ENCODE data around the gene GGCX.
A peak's percentile ranks its signal among the peaks of the same experiment; 100 is the strongest.

Gene GGCX

DNA sequence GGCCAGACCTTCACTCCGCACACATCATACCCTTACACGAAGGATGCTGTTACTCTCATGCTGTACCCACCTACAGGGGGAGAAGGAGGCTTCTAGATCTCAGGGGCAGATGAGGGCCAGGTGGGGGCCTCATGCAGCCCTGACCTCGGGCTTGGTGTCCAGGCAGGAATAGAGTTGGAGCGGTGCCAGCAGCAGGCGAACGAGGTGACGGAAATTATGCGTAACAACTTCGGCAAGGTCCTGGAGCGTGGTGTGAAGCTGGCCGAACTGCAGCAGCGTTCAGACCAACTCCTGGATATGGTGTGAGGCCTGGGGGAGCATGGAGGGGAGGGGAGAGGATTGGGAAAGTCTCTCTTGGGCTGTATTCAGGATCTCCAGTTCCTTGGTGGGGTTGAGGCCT, 30.3 kb upstream of the GGCX start:
- no peak for TF ChIP-seq CTCF (IDR thresholded peaks at IDR 0.05; ENCODE audit: low read depth, low read length)
- DNase-seq (ENCODE audit: extremely low read depth, low read depth): no peak

DNA sequence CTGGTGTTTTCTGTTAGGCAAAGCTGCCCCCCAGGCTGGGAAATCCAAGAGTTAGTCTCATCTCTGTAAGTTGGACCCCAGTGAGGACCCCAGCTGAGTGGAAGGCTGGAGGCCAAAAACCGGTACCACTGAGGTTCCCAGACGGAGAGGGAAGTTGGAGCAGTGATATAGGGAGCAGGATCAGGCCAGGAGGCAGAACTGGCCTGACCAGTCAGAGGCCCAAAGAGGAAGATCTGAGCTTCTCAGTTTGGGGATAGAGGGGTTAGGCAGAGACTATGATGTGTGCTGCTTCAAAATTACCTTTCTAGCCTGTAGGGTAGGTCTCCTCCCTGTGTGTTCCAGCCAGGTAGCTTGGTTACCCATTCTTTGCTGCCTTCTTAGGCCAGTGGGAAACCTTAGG, 29.7 kb upstream of the GGCX start:
- TF ChIP-seq CTCF (IDR thresholded peaks at IDR 0.05; ENCODE audit: low read depth, low read length): no peak
- no peak for DNase-seq (ENCODE audit: extremely low read depth, low read depth)

GRCh38 chr2:85589982-85590791, 28.9 kb upstream of the GGCX start:
- DNase-seq (ENCODE audit: extremely low read depth, low read depth): peak; percentile 51
- TF ChIP-seq CTCF (IDR thresholded peaks at IDR 0.05; ENCODE audit: low read depth, low read length): no peak

GRCh38 chr2:85589181-85589580, 27.9 kb upstream of the GGCX start:
- DNase-seq (ENCODE audit: extremely low read depth, low read depth): no peak
- no peak for TF ChIP-seq CTCF (IDR thresholded peaks at IDR 0.05; ENCODE audit: low read depth, low read length)

- no peak for DNase-seq (ENCODE audit: extremely low read depth, low read depth)
- no peak for TF ChIP-seq CTCF (IDR thresholded peaks at IDR 0.05; ENCODE audit: low read depth, low read length)
Observed at GRCh38 chr2:85588645-85589044, 27.4 kb upstream of the GGCX start.

GRCh38 chr2:85588236-85588635, 26.9 kb upstream of the GGCX start:
- TF ChIP-seq CTCF (IDR thresholded peaks at IDR 0.05; ENCODE audit: low read depth, low read length): no peak
- no peak for DNase-seq (ENCODE audit: extremely low read depth, low read depth)

- DNase-seq (ENCODE audit: extremely low read depth, low read depth): no peak
Observed at GRCh38 chr2:85585781-85586105, 24.4 kb upstream of the GGCX start.

More at GRCh38 chr2:85585781-85586105, 24.4 kb upstream of the GGCX start:
- no peak for TF ChIP-seq CTCF (IDR thresholded peaks at IDR 0.05; ENCODE audit: low read depth, low read length)
